DOHH2 (cell line): ENCODE data around the gene RERG.

Source experiments
- H3F3A ChIP-seq: fragments of 200-600 bp; sonication (generic), shearing (Covaris generic); 2 replicates; pipeline ENCODE4 v1.6.0; 2016; ENCODE audit warnings: antibody characterized with exemption, mild to moderate bottlenecking; ENCODE audit not compliant: control insufficient read depth, insufficient read depth
- H3K27ac ChIP-seq: fragments of 200-600 bp; sonication (generic); 2 replicates; pipeline ENCODE4 v1.5.1; 2014; ENCODE audit warnings: low read depth, mild to moderate bottlenecking, low read length, moderate library complexity
- H3K27me3 ChIP-seq: fragments of 200-600 bp; sonication (generic); 2 replicates; pipeline ENCODE4 v1.6.1; 2014; ENCODE audit warnings: mild to moderate bottlenecking, low read length, mixed read lengths; ENCODE audit not compliant: control insufficient read depth
- H3K36me3 ChIP-seq: fragments of 200-600 bp; sonication (generic); 2 replicates; pipeline ENCODE4 v1.6.1; 2014; ENCODE audit warnings: mild to moderate bottlenecking, low read length, moderate library complexity, mixed read lengths; ENCODE audit not compliant: control insufficient read depth
- H3K4me1 ChIP-seq: fragments of 200-600 bp; sonication (generic); 2 replicates; pipeline ENCODE4 v1.6.1; 2014; ENCODE audit warnings: mild to moderate bottlenecking, low read length, mixed read lengths; ENCODE audit not compliant: control insufficient read depth
- H3K4me2 ChIP-seq: fragments of 200-600 bp; sonication (generic); 2 replicates; pipeline ENCODE4 v1.6.0; 2014; ENCODE audit warnings: mild to moderate bottlenecking, low read length, moderate library complexity
- H3K4me3 ChIP-seq: fragments of 200-600 bp; sonication (generic); 2 replicates; pipeline ENCODE4 v1.5.1; 2014; ENCODE audit warnings: mild to moderate bottlenecking, low read length, mixed read lengths
- H3K79me2 ChIP-seq: fragments of 200-600 bp; sonication (generic); 2 replicates; pipeline ENCODE4 v1.6.1; 2014; ENCODE audit warnings: mild to moderate bottlenecking, low read length, mixed read lengths; ENCODE audit not compliant: control insufficient read depth
- H3K9me2 ChIP-seq: fragments of 200-600 bp; sonication (generic); replicated peaks from 2 replicates; pipeline ENCODE4 v1.6.1; 2014; ENCODE audit warnings: mild to moderate bottlenecking, low read length, mixed read lengths; ENCODE audit not compliant: control insufficient read depth
- H3K9me3 ChIP-seq: fragments of 200-600 bp; sonication (generic); 2 replicates; pipeline ENCODE4 v1.6.1; 2014; ENCODE audit warnings: antibody characterized with exemption, low read length, mixed read lengths; ENCODE audit not compliant: control insufficient read depth, insufficient read depth
- H4K20me1 ChIP-seq: fragments of 200-600 bp; sonication (generic); 2 replicates; pipeline ENCODE4 v1.6.0; 2014; ENCODE audit warnings: low read depth, mild to moderate bottlenecking, antibody characterized with exemption, low read length, moderate library complexity; ENCODE audit not compliant: control insufficient read depth, insufficient read depth
- CTCF ChIP-seq: fragments of 200-600 bp; sonication (generic); IDR thresholded peaks from one replicate; pipeline ENCODE4 v1.5.1; 2014; ENCODE audit warnings: antibody characterized with exemption, mild to moderate bottlenecking, low read depth, low read length; ENCODE audit not compliant: poor library complexity, severe bottlenecking
- EZH2phosphoT487 ChIP-seq: fragments of 200-600 bp; sonication (generic); IDR thresholded peaks from 2 replicates; pipeline ENCODE4 v1.6.1; 2017; ENCODE audit warnings: borderline replicate concordance, mild to moderate bottlenecking, antibody characterized with exemption, low read length, moderate library complexity, mixed read lengths

RERG gene

GRCh38 chr12:15200641-15201040 lies 20.6 kb downstream of the RERG start:
- TF ChIP-seq CTCF (no peak), EZH2phosphoT487 (no peak)
- Histone ChIP-seq H3K27me3 (0 out of 2 replicates have a peak, but pooled peaks cover 2% of the 10 kb centered on the region), H3K9me3 (no peaks in the 10 kb centered on the region), H3K4me3 (no peak overlapping the region), H3K4me2 (no peak overlapping the region), H3K36me3 (no peaks in the 10 kb centered on the region), H3K27ac (no peak overlapping the region), H3K9me2 (no peaks in the 10 kb centered on the region), H3K4me1 (no peaks in the 10 kb centered on the region), H3F3A (no peaks in the 10 kb centered on the region), H3K79me2 (no peaks in the 10 kb centered on the region), H4K20me1 (no peaks in the 10 kb centered on the region)

GRCh38 chr12:15199930-15200329 lies 21.3 kb downstream of the RERG start:
- H3K36me3 ChIP-seq = no peaks in the 10 kb centered on the region
- no peak overlapping the region for H3K4me2 ChIP-seq
- no peaks in the 10 kb centered on the region for H3K9me3 ChIP-seq
- no peaks in the 10 kb centered on the region for H4K20me1 ChIP-seq
- no peaks in the 10 kb centered on the region for H3K4me1 ChIP-seq
- H3F3A ChIP-seq = no peaks in the 10 kb centered on the region
- H3K9me2 ChIP-seq = no peaks in the 10 kb centered on the region
- no peak overlapping the region for H3K4me3 ChIP-seq
- no peaks in the 10 kb centered on the region for H3K27me3 ChIP-seq
- H3K79me2 ChIP-seq = no peaks in the 10 kb centered on the region
- H3K27ac ChIP-seq = no peak overlapping the region
- TF ChIP-seq CTCF = no peak
- no peak for TF ChIP-seq EZH2phosphoT487

GRCh38 chr12:15196678-15197505 lies 24.3 kb downstream of the RERG start:
- no peak overlapping the region for H3K27ac ChIP-seq

More at GRCh38 chr12:15196678-15197505, 24.3 kb downstream of the RERG start:
- TF ChIP-seq EZH2phosphoT487 (no peak), CTCF (no peak)
- Histone ChIP-seq H3F3A (no peaks in the 10 kb centered on the region), H3K4me3 (no peak overlapping the region), H3K9me2 (no peaks in the 10 kb centered on the region), H3K4me2 (no peak overlapping the region), H4K20me1 (no peaks in the 10 kb centered on the region), H3K36me3 (no peaks in the 10 kb centered on the region), H3K27me3 (peaks cover 6% of the 10 kb centered on the region; the same call in 1 of the 2 replicates), H3K4me1 (no peaks in the 10 kb centered on the region), H3K9me3 (no peaks in the 10 kb centered on the region), H3K79me2 (no peaks in the 10 kb centered on the region)
